HG02759 (cell line): Measurements from ENCODE around the gene LEO1.
"Not testable (repeated sequence)": the region's sequence is repeated elsewhere in the genome, so short reads cannot be mapped to it uniquely, and the experiment has no call there.

Experiments used
- ATAC-seq: cut with Tn5 transposase; IDR thresholded peaks from one replicate; pipeline ENCODE4 v1.9.1; 2021; ENCODE audit warnings: mild to moderate bottlenecking, moderate library complexity; ENCODE audit not compliant: unreplicated experiment

Gene LEO1

GRCh38 chr15:52004806-52005205 lies 33.2 kb upstream of the LEO1 start:
- no peak for ATAC-seq

- ATAC-seq = no peak
Measured at GRCh38 chr15:52003710-52004109, 32.1 kb upstream of the LEO1 start.

GRCh38 chr15:52003089-52003488 lies 31.5 kb upstream of the LEO1 start:
- not testable (repeated sequence) for ATAC-seq

DNA sequence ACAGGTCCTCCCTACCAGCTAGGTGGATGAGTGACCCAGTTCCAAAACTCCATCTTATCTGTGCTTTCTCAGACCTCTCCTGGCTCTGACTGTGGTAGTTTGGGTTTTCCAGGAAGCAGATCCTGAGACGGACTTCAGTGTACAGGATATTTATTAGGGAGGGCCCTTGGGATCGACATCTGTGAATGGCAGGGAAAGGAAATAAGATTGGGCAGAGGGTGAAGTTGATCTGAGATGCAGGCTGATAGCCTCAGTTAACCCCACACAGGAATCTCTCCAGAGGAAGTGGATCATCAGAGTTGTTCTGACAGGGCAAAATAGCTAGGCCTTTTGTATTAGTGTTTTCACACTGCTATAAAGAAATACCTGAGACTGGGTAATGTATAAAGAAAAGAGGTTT lies 30.8 kb upstream of the LEO1 start:
- ATAC-seq = no peak

- no peak for ATAC-seq
Measured at GRCh38 chr15:51992953-51993352, 21.4 kb upstream of the LEO1 start.

- no peak for ATAC-seq
Measured at GRCh38 chr15:51991141-51991540, 19.6 kb upstream of the LEO1 start.

DNA sequence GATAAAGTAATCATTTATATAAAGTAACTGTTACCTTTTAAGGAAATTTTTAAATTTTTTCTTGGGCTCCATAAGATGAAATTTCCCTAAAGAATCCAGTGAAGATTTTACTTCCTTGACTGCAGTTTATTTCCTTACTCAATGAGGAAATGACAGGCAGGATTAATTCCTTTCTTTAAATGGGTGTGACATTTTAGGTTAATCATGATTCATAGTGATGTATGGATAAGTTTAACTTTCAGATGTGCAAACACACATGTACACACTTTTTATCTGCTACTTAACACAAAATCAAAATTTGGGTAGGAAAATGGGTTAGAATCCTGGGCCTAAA lies 11.2 kb upstream of the LEO1 start:
- no peak for ATAC-seq

GRCh38 chr15:51982013-51982769 lies 10.6 kb upstream of the LEO1 start:
- peak; percentile 96 for ATAC-seq

GRCh38 chr15:51973775-51974174 lies 2.2 kb upstream of the LEO1 start:
- no peak for ATAC-seq

GRCh38 chr15:51973220-51973619 lies 1.6 kb upstream of the LEO1 start:
- no peak for ATAC-seq

- peak; percentile 14 for ATAC-seq
Measured at GRCh38 chr15:51971032-51971374, 575 bp downstream of the LEO1 start.

DNA sequence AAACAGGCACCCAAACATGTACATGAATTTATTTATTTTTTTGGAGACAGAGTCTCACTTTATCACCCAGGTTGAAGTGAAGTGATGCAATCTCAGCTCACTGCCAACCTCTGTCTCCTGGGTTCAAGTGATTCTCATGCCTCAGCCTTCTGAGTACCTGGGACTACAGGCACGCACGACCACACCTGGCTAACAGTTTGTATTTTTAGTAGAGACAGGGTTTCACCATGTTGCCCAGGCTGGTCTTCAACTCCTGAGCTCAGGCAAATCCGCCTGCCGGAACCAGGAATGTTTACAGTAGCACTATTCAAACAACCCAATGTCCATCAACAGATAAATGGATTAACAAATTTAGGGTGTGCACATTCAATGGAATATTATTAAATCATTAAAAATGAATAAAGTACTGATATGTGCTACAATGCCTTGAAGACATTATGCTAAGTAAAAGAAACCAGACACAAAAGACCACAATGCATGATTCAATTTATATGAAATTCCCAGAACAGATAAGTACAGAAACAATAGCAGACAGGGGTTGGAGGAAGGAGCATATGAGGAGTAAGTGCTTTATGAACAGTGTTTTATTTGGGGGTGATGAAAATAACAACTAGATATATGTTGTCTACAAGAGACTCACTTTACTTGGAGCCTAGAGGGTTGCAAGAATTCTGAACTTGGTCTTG lies 1.3 kb downstream of the LEO1 start:
- ATAC-seq = no peak

GRCh38 chr15:51969728-51970127 lies 1.9 kb downstream of the LEO1 start:
- ATAC-seq = no peak

- no peak for ATAC-seq
Measured at GRCh38 chr15:51967583-51967982, 4.0 kb downstream of the LEO1 start.

GRCh38 chr15:51966192-51966591 lies 5.4 kb downstream of the LEO1 start:
- ATAC-seq = no peak

GRCh38 chr15:51965691-51966090 lies 5.9 kb downstream of the LEO1 start:
- ATAC-seq = no peak

DNA sequence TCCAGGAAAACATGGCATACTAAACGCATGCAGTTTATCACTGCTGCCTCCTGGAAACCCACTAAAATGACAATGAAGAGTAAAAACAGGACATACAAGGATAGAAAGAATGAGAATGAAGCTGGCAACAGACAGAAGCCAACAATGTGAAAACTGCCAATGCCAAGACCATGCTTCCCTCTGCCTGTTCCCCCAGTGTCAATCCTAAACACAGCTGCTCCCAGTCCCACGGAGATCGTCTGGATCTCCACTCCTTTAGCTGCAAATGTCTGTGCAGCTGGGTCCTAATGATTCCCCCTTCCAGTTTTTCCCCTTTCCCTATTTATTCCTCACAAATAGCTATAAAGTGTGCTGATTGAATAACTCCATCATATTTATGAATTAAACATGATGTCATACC lies 16.1 kb downstream of the LEO1 start:
- no peak for ATAC-seq

GRCh38 chr15:51952805-51953204 lies 18.8 kb downstream of the LEO1 start:
- ATAC-seq = no peak

DNA sequence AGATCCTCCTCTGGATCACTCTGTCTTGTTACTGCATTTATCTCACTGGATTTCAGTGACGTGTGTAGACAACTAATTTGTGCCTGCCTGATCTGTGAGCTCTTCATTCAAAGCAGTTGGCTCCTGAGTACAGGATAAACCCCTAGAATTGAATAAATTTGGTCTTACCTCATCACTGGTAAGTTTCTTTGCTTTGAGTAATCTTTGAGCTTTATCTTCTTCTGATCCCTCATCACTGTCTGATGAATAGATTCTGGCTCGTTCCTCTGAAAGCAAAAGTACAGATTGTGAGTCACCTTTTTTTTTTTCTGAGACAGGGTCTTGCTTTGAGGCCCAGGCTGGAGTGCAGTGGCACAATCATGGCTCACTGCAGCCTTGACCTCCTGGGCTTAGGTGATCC lies 24.5 kb downstream of the LEO1 start:
- ATAC-seq = no peak

DNA sequence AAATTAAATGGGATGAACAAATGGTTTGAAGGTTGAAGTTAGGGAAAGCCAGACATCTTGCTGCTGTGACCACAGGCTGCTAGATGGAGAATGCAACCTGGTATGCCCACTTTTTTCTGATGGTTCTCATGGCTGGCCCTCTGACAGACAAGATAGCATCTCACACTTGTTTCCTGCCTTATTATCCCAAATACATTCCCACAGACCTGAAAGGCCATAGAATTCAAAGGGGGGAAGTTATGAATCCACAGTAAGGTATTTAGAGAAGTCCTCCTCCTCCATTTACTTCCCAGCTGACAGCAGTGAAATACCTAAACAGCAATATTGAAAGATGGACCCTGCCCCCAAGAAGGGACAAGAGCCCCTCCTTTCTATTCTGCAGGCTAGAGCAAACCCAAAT lies 32.4 kb downstream of the LEO1 start:
- no peak for ATAC-seq

GRCh38 chr15:51938286-51938685 lies 33.3 kb downstream of the LEO1 start:
- no peak for ATAC-seq

DNA sequence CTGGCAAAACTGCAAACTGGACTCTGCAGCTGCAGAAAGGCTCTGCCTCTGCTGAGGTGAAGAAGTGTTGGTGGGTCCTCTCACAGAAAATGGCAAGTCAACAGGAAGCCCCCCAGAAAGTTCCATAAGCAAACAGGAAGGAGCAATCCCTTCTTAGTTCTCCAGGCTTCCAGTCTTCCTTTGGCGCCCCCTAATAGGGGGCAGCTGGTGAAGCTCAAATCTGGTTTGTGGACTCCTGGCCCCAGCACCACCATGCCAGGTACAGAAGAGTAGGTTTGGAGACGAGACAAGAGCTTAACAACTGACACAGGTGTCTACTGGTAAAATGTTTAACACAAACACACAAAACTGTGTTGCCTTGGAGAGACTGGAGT lies 35.5 kb downstream of the LEO1 start:
- ATAC-seq = peak; percentile 5
